ENCODE measurements around the gene RSPH1. TPM values are rescaled to one million over a fixed set of nuclear protein-coding genes. Genes with fewer than 3 reads are reported as not detected.

Gene RSPH1
- total and polyA plus RNA-seq, 2 of the 4 experiments (the other 2 are of a cell fraction), result not detected

- Histone ChIP-seq H4K91ac (ENCODE audit: insufficient read depth, low read depth, low read length) (no peak overlapping the region), H3K27ac (ENCODE audit: insufficient read depth, low read length) (no peak overlapping the region), H2BK120ac (ENCODE audit: low read depth, low read length) (no peak overlapping the region), H2BK5ac (ENCODE audit: low read depth, low read length, poor library complexity, severe bottlenecking) (no peak overlapping the region), H3K4me3 (ENCODE audit: insufficient read depth, low read depth, low read length) (no peak overlapping the region), H3K23ac (ENCODE audit: low read depth, low read length) (no peak overlapping the region), H3K4me1 (ENCODE audit: control insufficient read depth, insufficient read depth, low read length) (no peaks in the 10 kb centered on the region), H3K79me1 (ENCODE audit: low read depth in 1 of 2, low read length in 2 of 2) (no peaks in the 10 kb centered on the region), H3K9me1 (ENCODE audit: insufficient read depth, low read length) (no peaks in the 10 kb centered on the region), H3K4ac (ENCODE audit: low read depth, low read length) (no peak overlapping the region), H4K8ac (ENCODE audit: low read depth in 2 of 2, low read length in 2 of 2) (no peak overlapping the region), H3K36me3 (ENCODE audit: control insufficient read depth, insufficient read depth, low read length) (no peaks in the 10 kb centered on the region), H2BK20ac (ENCODE audit: low read depth, low read length) (no peak overlapping the region), H2BK15ac (ENCODE audit: low read depth, low read length) (no peak overlapping the region), H2AFZ (replicated peaks; ENCODE audit: low read length, poor library complexity) (no peak overlapping the region), H3K27me3 (ENCODE audit: control insufficient read depth, insufficient read depth, low read length) (no peaks in the 10 kb centered on the region; the same call in 1 of the 2 replicates), H3K9me3 (ENCODE audit: control insufficient read depth, insufficient read depth, low read length) (no peaks in the 10 kb centered on the region; the same call in 1 of the 2 replicates), H2AK9ac (replicated peaks; ENCODE audit: low read depth, low read length, poor library complexity) (no peak overlapping the region), H4K20me1 (ENCODE audit: insufficient read depth, low read length) (no peaks in the 10 kb centered on the region), H3K56ac (ENCODE audit: extremely low read depth, insufficient read depth, low read length) (no peak overlapping the region), H3K4me2 (ENCODE audit: low read depth, low read length) (no peak overlapping the region), H3K9ac (ENCODE audit: low read depth, low read length) (no peak overlapping the region), H3K18ac (ENCODE audit: low read depth, low read length) (no peak overlapping the region), H2AK5ac (ENCODE audit: low read depth, low read length) (no peak overlapping the region), H4K5ac (ENCODE audit: low read depth, low read length) (no peak overlapping the region), H3K14ac (replicated peaks; ENCODE audit: low read depth, low read length) (no peak overlapping the region)
- dilution Hi-C loops (cut with HindIII; ENCODE audit: low sequenced_read_pairs, unreplicated experiment) (no loop called here), in situ Hi-C loops (cut with MboI; ENCODE audit: low sequenced_read_pairs) (no loop called here), intact Hi-C loops (cut with micrococcal nuclease) (no loop called here)
- no TSS peak for BruUV-seq (replicated peaks)
- no peak for TF ChIP-seq ELK1 (IDR thresholded peaks at IDR 0.05; ENCODE audit: borderline replicate concordance, low read depth, low read length)
- no peak for TF ChIP-seq CEBPB (IDR thresholded peaks at IDR 0.05; ENCODE audit: low read depth, low read length)
- no peak for TF ChIP-seq RFX5 (IDR thresholded peaks at IDR 0.05; ENCODE audit: low read depth, low read length)
- TF ChIP-seq CHD1 (IDR thresholded peaks at IDR 0.05; ENCODE audit: low read depth, low read length), result no peak
- no peak for TF ChIP-seq RCOR1 (IDR thresholded peaks at IDR 0.05; ENCODE audit: insufficient replicate concordance, low read length)
- no peak for TF ChIP-seq POLR2A (IDR thresholded peaks at IDR 0.05; ENCODE audit: low read depth, low read length)
- TF ChIP-seq MAZ (IDR thresholded peaks at IDR 0.05; ENCODE audit: borderline replicate concordance, low read depth, low read length), result no peak
- no peak for TF ChIP-seq CTCF (conservative IDR thresholded peaks at IDR 0.05; ENCODE audit: low read depth, low read length)
- TF ChIP-seq NFE2L2 (IDR thresholded peaks at IDR 0.05; ENCODE audit: low read depth, low read length), result no peak
- no peak for TF ChIP-seq MXI1 (IDR thresholded peaks at IDR 0.05; ENCODE audit: borderline replicate concordance, low read depth, low read length)
- TF ChIP-seq SMC3 (IDR thresholded peaks at IDR 0.05; ENCODE audit: low read depth, low read length), result no peak
- ChIA-PET CTCF (no interaction called here), POLR2A (ENCODE audit: unreplicated experiment) (no interaction called here)
- ATAC-seq (ENCODE audit: low read depth) (no peak), DNase-seq (no peak)
- no CpG with 5 or more reads among the region's 1 CpG for WGBS, 2 experiments (ENCODE audit: extremely low coverage in 2 of 2, insufficient read length in 1 of 2)
These were observed 63.3 kb downstream of the RSPH1 start for GRCh38 chr21:42432695-42433094.

All from IMR-90 (cell line).